Tibial artery (tissue), 4 donors: Measurements from ENCODE around the gene LIMS2.

ENCODE experiments used
- DNase-seq, 2 donors: peaks; one replicate each; pipeline ENCODE4 v3.0.0-alpha.2; 2019
- H3K27ac ChIP-seq, 2 donors: fragments of 200-600 bp; sonication (generic) in 1 of 2; 1 replicate in 1 of 2; 2 replicates in 1 of 2; pipeline ENCODE4 v1.5.1; 2018 to 2019; ENCODE audit warnings: mild to moderate bottlenecking in 1 of 2
- H3K27me3 ChIP-seq, 2 donors: fragments of 200-600 bp; sonication (generic) in 1 of 2; one replicate each; pipeline versions ENCODE4 v1.5.1 to v1.6.0; 2016 to 2019
- H3K36me3 ChIP-seq, 3 donors: fragments of 200-600 bp; sonication (generic) in 2 of 3; one replicate each; pipeline ENCODE4 v1.5.1; 2016 to 2019; ENCODE audit warnings: mild to moderate bottlenecking in 2 of 3
- H3K4me1 ChIP-seq, 4 donors: fragments of 200-600 bp; sonication (generic) in 2 of 4; 1 replicate in 3 of 4; 2 replicates in 1 of 4; pipeline ENCODE4 v1.5.1; 2016 to 2019
- H3K4me3 ChIP-seq, 2 donors: fragments of 200-600 bp; sonication (generic) in 1 of 2; 1 replicate in 1 of 2; 2 replicates in 1 of 2; pipeline ENCODE4 v1.5.1; 2018 to 2019; ENCODE audit warnings: mild to moderate bottlenecking in 2 of 2
- H3K9me3 ChIP-seq, 3 donors: fragments of 200-600 bp; sonication (generic) in 1 of 3; one replicate each; pipeline ENCODE4 v1.5.1; 2016 to 2019
- CTCF ChIP-seq, 2 experiments: fragments of 200-600 bp in 1 of 2; fragments of 450-650 bp in 1 of 2; IDR thresholded peaks; one replicate each; pipeline ENCODE4 v1.5.1; 2017 to 2019; ENCODE audit warnings: antibody characterized with exemption in 2 of 2, mild to moderate bottlenecking in 1 of 2, moderate library complexity in 1 of 2
- intact Hi-C: fragments of 100-400 bp; cut with DNase I; formaldehyde crosslinking; loops from one replicate; pipeline ENCODE4 v1.15.0; 2023; ENCODE audit warnings: low total_unique reads

Gene LIMS2

GRCh38 chr2:127674241-127675209, 805 bp downstream of the LIMS2 start:
- DNase-seq, result peak; percentile 61 to 90
- Histone ChIP-seq H3K27ac (peak overlapping the region; percentile 93 to 95), H3K9me3 (no peaks in the 10 kb centered on the region), H3K36me3 (no peaks in the 10 kb centered on the region), H3K4me1 (peaks cover 0 to 61% (median 45%) of the 10 kb centered on the region in 4 donors), H3K4me3 (peak overlapping the region; percentile 89 to 97), H3K27me3 (no peaks in the 10 kb centered on the region)
- intact Hi-C loops, result loop anchor here (2.0 to 10.0 kb wide), 2 partner anchors 22 to 290 kb away; partner anchors contain the start of gene MAP3K2
- no peak for TF ChIP-seq CTCF (IDR thresholded peaks at IDR 0.05)

- Histone ChIP-seq H3K36me3 (no peaks in the 10 kb centered on the region), H3K4me1 (peaks cover 0 to 71% (median 52%) of the 10 kb centered on the region in 4 donors), H3K4me3 (peak overlapping the region; percentile 89 to 97), H3K27ac (peak overlapping the region; percentile 93 to 95), H3K9me3 (no peaks in the 10 kb centered on the region), H3K27me3 (no peaks in the 10 kb centered on the region)
- peak in 1 of 2 donors; percentile 58 for DNase-seq
- intact Hi-C loops, result loop anchor here (2.0 to 10.0 kb wide), 2 partner anchors 21 to 289 kb away; partner anchors contain the start of gene MAP3K2
- no peak for TF ChIP-seq CTCF (IDR thresholded peaks at IDR 0.05)
Measured at GRCh38 chr2:127673291-127674069, 1.9 kb downstream of the LIMS2 start.

- H3K36me3 ChIP-seq, result no peaks in the 10 kb centered on the region
- H3K4me1 ChIP-seq, result peaks cover 0 to 71% (median 52%) of the 10 kb centered on the region in 4 donors
- peak overlapping the region; percentile 89 to 97 for H3K4me3 ChIP-seq
- intact Hi-C loops, result loop anchor here (10.0 kb wide), 1 partner anchor 288 kb away; the partner anchor contains the start of gene MAP3K2
- no peak for TF ChIP-seq CTCF (IDR thresholded peaks at IDR 0.05)
- peak overlapping the region; percentile 93 to 95 for H3K27ac ChIP-seq
- H3K27me3 ChIP-seq, result no peaks in the 10 kb centered on the region
- no peaks in the 10 kb centered on the region for H3K9me3 ChIP-seq
- DNase-seq, result peak in 1 of 2 donors; percentile 81
Measured at GRCh38 chr2:127672341-127673224, 2.7 kb downstream of the LIMS2 start.

- no peak for DNase-seq
- Histone ChIP-seq H3K27me3 (no peaks in the 10 kb centered on the region), H3K27ac (peak overlapping the region; percentile 93 to 95), H3K9me3 (no peaks in the 10 kb centered on the region), H3K4me1 (peaks cover 0 to 70% (median 47%) of the 10 kb centered on the region in 4 donors), H3K36me3 (no peaks in the 10 kb centered on the region), H3K4me3 (peak overlapping the region; percentile 89 to 97)
- intact Hi-C loops, result loop anchor here (10.0 kb wide), 1 partner anchor 287 kb away; the partner anchor contains the start of gene MAP3K2
- TF ChIP-seq CTCF (IDR thresholded peaks at IDR 0.05), result no peak
Measured at GRCh38 chr2:127671557-127672302, 3.6 kb downstream of the LIMS2 start.
